HG02884 (cell line): ENCODE results near the gene FBRSL1.

Experiments used
- ATAC-seq: cut with Tn5 transposase; IDR thresholded peaks from one replicate; pipeline ENCODE4 v1.9.1; 2021; ENCODE audit warnings: mild to moderate bottlenecking, moderate library complexity; ENCODE audit not compliant: unreplicated experiment

FBRSL1 gene

DNA sequence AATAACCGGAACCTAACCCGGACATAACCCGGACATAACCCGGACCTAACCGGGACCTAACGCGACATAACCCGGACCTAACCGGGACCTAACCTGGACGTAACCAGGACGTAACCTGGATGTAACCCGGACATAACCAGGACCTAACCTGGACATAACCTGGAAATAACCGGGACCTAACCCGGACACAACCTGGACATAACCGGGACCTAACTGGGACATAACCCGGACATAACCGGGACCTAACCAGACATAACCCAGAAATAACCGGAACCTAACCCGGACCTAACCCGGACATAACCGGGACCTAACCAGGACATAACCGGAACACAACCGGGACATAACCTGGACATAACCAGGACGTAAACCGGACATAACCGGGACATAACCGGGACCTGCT is 6.7 kb upstream of the FBRSL1 start:
- ATAC-seq, result no peak

- no peak for ATAC-seq
Observed at GRCh38 chr12:132483612-132484011, 6.3 kb upstream of the FBRSL1 start.

DNA sequence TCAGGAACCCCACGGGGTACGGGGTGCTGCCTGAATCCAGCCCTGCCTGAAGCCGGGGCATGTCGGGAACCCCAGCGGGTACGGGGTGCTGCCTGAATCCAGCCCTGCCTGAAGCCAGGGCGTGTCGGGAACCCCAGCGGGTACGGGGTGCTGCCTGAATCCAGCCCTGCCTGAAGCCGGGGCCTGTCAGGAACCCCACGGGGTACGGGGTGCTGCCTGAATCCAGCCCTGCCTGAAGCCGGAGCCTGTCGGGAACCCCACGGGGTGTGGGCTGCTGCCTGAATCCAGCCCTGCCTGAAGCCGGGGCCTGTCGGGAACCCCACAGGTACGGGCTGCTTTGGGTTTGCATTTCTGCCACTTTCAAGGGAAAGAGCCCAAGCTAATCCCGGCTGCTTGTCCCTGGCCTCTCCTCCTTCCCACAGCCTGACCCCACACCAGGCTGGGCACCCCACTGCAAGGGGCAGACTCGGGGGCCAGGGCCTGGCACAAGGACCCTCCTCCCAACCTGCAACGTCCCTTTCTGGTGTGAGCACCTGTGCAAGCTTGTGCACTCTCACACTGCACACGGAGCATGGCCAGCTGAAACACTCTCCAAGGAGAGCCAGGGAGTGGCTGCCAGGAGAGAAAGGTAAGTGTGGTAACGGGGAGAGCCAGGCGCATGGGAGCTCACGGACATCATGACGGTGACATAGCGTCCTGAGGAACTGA is 5.6 kb upstream of the FBRSL1 start:
- ATAC-seq, result no peak

- ATAC-seq, result no peak
Observed at GRCh38 chr12:132484891-132485441, 5.0 kb upstream of the FBRSL1 start.

GRCh38 chr12:132485619-132486018 is 4.3 kb upstream of the FBRSL1 start:
- no peak for ATAC-seq

DNA sequence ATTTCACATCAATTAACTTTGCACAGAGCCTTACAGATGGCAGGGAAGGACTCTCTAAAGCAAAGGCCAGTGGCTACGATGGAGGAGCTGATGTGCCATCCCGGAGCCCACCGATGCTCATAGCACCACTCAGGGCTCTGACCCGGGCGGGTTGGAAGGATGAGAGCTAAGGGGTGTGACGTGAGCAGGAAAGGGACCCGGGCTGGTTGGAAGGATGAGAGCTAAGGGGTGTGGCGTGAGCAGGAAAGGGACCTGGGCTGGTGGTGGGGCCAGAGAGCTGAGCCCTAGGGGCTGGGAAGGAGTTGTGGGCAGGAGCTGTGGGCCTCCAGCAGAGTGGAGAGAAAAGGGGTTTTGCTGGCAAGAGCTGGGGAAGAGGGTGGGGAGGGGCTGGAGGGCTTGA is 3.8 kb upstream of the FBRSL1 start:
- no peak for ATAC-seq

DNA sequence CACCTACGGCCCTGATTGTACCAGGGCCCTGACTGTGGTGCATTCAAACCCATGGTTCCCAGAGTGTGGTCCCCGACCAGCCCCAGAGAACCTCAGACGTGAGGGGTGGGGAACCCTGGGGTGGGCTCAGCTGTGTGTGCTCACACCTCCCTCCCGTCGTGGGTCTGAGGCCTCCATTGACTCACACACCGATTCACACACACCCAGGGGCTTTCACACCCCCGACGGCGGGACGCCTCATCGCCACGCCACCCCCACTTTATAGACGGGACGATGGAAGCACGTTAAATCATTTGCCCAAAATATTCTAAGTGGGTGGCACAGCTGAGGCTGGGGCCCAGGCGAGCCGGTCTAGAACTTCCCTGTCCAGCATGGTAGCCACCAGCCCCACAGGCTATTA is 3.4 kb upstream of the FBRSL1 start:
- ATAC-seq, result no peak

GRCh38 chr12:132487311-132487741 is 2.6 kb upstream of the FBRSL1 start:
- no peak for ATAC-seq

GRCh38 chr12:132488127-132489077 is 1.5 kb upstream of the FBRSL1 start:
- no peak for ATAC-seq

DNA sequence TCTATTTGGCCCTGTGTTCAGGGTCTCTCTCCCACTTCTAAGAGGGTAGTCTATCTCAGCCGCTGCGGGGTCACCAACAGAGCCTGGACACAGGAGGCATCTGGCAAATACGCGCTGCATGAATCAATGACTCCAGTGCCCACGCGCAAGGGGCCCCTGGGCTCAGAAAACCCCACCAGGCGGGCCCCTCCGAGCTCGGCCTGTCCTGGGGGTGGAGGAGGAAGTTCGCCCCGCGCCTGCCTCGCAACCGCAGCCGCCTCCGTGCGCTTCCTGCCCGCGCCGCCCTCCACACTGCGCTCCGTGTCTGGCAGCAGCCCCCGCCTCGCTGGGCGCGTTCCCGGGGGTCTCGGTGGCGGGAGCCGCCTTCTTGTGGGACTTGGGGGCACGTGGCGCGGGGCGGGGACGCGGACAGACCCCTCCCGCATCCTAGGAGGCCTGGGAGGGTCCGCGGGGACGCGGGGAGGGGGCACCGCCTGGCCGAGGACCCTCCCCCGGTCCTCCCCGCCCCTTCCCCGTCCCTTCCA is 811 bp upstream of the FBRSL1 start:
- ATAC-seq, result peak; percentile 29

GRCh38 chr12:132490422-132491137 is 629 bp downstream of the FBRSL1 start:
- ATAC-seq, result no peak

DNA sequence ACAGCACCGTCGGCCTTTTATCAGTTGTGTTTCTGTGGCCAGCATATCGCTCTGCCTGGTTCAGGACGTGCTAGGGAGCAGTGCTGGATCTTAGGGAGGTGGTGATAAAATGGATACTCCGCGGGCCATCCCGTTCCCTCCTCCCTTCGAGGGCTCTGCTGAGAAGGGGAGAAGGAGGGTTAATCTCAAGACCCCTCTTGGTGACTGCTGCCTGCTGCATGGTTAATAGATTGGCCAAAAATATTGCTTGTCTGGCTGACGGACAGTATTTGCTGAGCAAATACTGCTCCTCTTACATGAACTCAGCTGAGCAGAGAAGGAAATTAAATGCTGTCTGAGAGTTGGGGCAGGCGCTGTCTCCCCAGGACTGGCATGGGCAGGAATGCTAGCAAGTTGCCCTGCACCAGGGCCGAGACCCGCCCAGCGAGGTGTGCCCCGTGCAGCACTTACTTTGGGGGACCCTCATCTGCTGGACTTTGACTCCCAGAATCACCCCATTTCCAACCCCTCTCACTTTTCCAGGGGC is 1.2 kb downstream of the FBRSL1 start:
- no peak for ATAC-seq

DNA sequence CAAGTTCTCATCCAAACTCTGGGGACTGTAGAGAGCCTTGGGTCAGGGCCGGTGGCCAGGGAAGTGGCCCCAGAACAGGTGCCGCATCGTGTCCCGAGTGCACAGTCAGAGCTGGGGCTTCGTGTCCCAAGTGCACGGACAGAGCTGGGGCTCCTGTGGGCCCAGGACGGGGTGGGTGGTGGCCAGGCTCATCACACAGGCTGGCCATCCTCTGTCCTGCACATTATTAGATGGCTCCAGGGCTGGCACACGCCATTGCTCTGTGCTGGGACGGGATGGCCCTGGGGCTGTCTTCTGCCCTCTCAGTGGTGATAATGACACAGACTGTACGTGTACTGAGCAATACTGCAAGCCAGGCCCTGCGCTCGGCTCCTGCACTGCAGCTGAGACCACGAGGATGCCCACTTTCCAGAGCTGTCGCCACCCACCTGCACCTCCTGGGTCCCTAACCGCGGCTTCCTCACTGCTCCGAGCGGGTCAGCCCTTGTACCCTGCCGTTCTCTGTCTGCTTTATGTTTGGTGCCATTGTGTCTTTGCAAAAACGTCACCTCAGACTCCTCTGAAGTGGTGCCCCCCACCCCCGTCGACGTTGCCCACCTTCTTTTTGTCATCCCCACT is 1.9 kb downstream of the FBRSL1 start:
- no peak for ATAC-seq

DNA sequence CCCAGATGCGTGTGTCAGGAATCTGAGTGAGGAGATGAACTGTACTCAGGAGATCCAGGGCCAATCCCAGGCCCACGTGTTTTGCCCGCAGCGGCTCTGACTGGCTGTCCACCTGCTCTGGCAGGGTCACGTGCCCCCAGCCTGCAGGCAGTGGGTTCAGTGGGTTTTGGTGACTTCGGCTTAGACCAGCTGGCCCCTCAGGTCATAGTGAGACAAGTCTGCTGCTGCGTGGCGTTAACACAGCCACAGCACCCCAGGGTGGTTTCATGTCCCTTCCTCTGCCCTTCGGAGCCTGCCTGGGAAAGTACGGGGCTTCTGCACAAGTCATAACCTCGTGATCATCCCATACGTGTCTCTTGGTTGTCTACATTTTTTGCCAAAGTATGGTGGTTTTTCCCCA is 2.6 kb downstream of the FBRSL1 start:
- no peak for ATAC-seq

DNA sequence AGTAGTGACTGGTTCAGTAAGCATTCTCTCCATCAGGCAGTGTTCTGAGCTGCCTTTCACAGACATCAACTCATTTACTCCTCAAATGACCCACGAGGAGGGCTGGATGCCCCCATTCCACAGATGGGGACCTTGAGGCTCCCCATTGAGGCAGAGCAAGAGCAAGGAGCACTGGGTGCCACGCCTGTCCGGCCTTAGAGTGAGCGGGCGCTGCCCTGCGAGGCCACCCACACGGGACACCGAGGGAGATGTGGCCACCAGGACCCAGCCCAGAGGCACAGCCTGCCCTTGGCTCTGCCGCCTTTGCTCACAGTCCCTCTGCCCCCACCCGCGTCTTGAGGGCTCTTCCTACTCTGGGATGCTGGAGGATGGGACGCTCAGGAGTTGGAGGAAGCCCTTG is 3.0 kb downstream of the FBRSL1 start:
- no peak for ATAC-seq

DNA sequence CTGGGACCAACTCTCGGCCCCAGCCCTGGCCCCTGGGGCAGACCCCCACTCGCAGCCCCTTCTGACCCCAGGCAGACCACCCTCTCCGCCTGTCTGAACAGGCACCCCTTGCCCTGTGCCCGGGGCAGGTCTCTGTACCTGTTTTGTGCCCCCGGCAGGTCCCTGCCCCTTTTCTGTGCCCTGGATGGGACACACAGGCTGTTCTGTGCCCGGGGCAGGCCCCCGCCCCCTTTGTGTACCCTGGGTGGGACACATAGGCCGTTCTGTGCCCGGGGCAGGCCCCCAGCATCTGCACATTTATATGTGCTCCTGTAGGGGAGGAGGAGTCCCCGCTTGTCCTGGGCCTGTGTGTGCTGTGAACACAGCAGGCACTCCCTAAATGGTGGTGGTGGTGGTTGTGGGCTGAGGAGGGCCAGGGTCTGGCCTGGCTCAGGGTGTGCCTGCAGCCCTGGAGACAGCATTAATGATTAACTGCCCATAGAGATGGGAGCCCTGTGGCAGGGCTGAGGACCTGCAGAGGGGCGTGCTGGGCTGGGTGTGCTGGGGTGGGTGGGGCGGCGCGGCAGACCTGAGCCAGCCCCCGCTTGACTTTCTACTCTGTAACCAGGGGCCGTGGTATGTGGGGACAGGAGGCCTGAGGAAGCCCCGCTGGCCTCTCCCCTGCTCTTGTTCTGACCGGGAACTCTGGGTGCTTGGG is 3.7 kb downstream of the FBRSL1 start:
- ATAC-seq, result no peak

DNA sequence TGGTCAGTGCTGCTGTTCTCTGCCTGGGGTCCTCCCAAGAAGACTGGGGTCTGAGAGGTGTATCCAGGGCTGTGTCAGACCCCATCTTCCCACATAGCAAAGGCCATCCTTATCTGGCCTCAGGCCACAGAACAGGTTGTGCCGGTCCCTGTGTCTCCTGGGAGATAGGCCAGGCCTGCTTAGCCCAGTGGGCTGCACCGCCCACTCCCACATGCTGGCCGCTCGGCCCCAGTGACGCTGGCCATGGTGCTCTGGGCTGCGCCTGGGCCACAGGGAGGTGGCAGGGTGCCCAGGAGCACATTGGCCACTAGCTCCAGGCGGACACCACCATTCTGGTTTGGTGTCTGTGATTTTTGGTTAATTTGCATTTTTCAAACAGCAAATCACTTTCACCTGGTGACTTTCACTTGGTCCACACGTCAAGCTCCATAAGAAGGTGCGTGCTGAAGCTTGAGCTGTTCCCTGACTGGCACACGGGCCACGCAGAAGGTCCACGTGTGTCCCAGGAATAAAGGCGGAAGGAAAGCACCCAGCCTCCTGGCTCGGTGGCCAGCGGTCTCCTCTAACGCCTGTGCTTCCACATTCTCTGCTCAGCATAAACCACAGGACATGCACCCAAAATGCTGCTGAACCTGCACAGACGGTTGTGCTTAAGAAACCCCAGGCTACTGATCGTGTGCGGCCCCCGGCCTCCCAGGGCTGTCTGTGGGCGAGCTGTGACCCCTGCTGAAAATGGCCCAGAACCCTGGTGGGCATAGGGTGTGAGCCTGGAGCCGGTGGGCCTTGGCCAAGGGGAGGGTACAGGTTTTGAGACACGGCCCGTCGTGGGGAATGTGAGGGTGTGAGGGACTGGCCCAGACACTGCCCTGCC is 4.6 kb downstream of the FBRSL1 start:
- no peak for ATAC-seq

DNA sequence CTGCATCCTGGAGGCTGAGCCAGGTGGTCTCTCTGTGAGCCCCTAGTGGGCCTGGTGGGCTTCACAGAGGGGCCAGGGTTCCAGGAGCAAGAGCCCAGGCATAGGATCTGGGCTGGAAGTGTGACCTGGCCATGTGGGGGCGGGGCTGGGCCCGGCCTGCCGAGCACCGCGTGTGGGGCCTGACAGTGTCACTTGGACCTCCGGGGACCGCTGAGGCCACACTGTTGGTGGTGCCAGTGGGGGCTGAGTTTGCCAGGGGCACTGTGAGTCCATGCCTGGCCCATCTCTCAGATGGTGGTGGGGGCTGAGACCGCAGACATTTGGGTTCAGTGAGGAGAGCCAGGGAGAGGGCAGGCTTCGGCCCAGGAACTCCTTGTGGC is 5.2 kb downstream of the FBRSL1 start:
- ATAC-seq, result no peak
